Measurements from ENCODE around the gene LGALS3.

The LGALS3 gene

DNA sequence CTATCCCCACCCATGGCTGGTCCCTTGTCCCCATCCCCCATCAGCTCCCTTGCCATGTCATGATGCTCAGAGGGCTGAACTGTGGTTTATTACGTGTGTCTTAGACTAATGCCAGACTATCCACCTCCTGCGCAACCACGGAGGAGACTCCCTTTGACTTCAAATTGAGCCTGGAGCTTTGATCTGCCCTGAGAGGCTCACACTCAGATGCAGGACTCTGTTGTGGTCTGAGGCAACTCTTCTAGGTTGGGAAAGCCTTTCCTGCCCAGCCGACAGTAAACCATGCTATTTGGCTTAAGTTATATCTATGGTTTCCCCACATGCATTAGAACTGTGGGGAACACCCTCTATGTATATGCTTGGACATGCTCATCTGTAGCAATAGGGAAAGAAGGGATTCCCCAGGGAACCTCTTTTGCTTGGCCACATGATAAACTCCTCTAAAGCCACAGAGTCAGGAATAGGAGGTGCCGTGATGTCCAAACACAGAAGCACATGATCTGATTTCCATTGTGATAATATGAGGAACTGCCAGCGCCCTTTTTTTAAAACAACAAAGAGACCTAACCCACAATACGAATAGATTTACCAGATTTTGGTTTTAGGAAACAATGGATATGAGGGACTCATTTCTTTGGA, 11.1 kb upstream of the LGALS3 start:
- Histone ChIP-seq H2AFZ (ENCODE audit: low read depth, low read length, severe bottlenecking) (no peak overlapping the region), H3K36me3 (ENCODE audit: low read length) (no peaks in the 10 kb centered on the region), H3K9me2 (replicated peaks; ENCODE audit: insufficient read depth, low read length) (no peaks in the 10 kb centered on the region), H3K79me2 (ENCODE audit: insufficient read depth, low read length) (no peaks in the 10 kb centered on the region), H3K4me2 (ENCODE audit: low read depth, low read length, poor library complexity, severe bottlenecking) (no peak overlapping the region), H3F3A (ENCODE audit: insufficient read depth) (no peaks in the 10 kb centered on the region), H3K27ac (ENCODE audit: low read depth, low read length) (no peak overlapping the region), H3K4me3 (ENCODE audit: insufficient read depth, low read length, poor library complexity, severe bottlenecking) (no peak overlapping the region), H3K9ac (ENCODE audit: low read length) (no peak overlapping the region), H3K9me3 (ENCODE audit: insufficient read depth, low read length) (no peaks in the 10 kb centered on the region), H3K27me3 (ENCODE audit: low read length) (no peaks in the 10 kb centered on the region), H4K20me1 (ENCODE audit: low read depth, low read length) (no peaks in the 10 kb centered on the region)
- no peak for TF ChIP-seq EZH2phosphoT487 (conservative IDR thresholded peaks at IDR 0.05; ENCODE audit: low read length)
- TF ChIP-seq, protein P1, sequence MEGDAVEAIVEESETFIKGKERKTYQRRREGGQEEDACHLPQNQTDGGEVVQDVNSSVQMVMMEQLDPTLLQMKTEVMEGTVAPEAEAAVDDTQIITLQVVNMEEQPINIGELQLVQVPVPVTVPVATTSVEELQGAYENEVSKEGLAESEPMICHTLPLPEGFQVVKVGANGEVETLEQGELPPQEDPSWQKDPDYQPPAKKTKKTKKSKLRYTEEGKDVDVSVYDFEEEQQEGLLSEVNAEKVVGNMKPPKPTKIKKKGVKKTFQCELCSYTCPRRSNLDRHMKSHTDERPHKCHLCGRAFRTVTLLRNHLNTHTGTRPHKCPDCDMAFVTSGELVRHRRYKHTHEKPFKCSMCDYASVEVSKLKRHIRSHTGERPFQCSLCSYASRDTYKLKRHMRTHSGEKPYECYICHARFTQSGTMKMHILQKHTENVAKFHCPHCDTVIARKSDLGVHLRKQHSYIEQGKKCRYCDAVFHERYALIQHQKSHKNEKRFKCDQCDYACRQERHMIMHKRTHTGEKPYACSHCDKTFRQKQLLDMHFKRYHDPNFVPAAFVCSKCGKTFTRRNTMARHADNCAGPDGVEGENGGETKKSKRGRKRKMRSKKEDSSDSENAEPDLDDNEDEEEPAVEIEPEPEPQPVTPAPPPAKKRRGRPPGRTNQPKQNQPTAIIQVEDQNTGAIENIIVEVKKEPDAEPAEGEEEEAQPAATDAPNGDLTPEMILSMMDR (IDR thresholded peaks at IDR 0.05; ENCODE audit: insufficient read depth, low read length, poor library complexity, severe bottlenecking), result no peak

DNA sequence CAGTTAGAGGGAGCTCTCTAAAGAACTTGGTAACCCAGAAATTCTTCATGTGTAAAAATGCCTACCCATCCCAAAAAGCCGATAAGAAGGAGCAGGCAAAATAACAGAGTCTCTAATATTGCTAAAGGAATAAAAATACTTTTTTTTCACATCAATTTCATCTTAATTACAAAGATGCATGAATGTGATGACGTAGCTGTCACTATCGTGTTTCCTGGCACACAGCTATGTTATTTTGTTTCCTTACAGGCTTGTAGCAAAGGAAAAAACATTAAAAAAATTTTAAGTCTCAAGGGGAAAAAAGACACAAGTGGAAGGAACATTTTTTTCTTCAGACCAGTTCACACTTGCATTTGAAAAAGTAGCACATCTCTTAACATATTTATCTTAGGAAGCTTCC, 10.3 kb upstream of the LGALS3 start:
- no peaks in the 10 kb centered on the region for H3K9me2 ChIP-seq (replicated peaks; ENCODE audit: insufficient read depth, low read length)
- no peaks in the 10 kb centered on the region for H4K20me1 ChIP-seq (ENCODE audit: low read depth, low read length)
- no peak for TF ChIP-seq EZH2phosphoT487 (conservative IDR thresholded peaks at IDR 0.05; ENCODE audit: low read length)
- TF ChIP-seq, protein P1 (IDR thresholded peaks at IDR 0.05; ENCODE audit: insufficient read depth, low read length, poor library complexity, severe bottlenecking), result no peak
- no peaks in the 10 kb centered on the region for H3F3A ChIP-seq (ENCODE audit: insufficient read depth)
- H3K4me2 ChIP-seq (ENCODE audit: low read depth, low read length, poor library complexity, severe bottlenecking), result no peak overlapping the region
- H3K9ac ChIP-seq (ENCODE audit: low read length), result no peak overlapping the region
- H3K79me2 ChIP-seq (ENCODE audit: insufficient read depth, low read length), result no peaks in the 10 kb centered on the region
- H3K27ac ChIP-seq (ENCODE audit: low read depth, low read length), result no peak overlapping the region
- no peak overlapping the region for H3K4me3 ChIP-seq (ENCODE audit: insufficient read depth, low read length, poor library complexity, severe bottlenecking)
- no peak overlapping the region for H2AFZ ChIP-seq (ENCODE audit: low read depth, low read length, severe bottlenecking)
- no peaks in the 10 kb centered on the region for H3K9me3 ChIP-seq (ENCODE audit: insufficient read depth, low read length)
- no peaks in the 10 kb centered on the region for H3K27me3 ChIP-seq (ENCODE audit: low read length)
- no peaks in the 10 kb centered on the region for H3K36me3 ChIP-seq (ENCODE audit: low read length)

DNA sequence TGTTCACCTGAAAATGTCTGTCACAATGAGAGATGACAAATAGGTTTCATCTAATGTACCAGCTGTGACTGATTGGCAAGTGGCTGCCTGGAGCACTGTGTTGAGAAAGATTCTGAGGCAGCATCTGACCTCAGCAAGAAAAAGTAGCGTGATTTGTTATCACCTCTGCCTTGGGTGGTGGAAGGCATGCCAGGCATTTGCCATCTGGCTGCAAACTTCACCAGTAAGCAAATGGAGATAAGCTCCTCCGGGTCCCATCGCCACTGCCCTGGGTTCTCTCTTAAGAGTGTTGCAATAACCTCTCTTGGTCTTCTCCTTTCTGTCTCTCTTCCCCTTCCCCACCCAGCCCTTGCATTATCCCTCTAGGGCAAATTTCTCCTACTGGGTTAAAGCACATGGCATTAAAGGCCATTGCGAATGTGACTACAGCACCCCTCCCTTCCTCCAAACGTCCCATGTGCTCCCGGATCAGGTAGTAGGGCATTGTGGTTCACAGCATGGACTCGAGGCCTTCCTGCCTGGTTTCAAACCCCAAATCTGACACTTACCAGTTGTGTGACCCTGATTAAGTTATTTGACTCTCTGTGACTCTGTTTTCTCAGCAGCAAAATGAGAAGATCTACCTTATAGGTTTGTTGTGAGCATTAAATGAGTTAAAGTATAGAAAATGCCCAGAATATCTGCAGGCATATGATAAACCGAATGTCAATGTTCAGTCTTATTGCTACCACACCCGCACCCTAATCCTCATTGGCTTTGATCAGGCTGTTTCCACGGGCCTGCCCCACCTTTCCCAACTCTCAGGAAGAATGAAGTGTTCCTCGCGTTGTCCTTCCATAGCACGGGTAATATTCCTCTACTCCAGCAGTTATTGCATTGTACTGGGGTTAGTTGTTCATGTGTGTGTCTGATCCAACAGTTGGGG, 8.2 kb upstream of the LGALS3 start:
- Histone ChIP-seq H3K9me3 (ENCODE audit: insufficient read depth, low read length) (no peaks in the 10 kb centered on the region), H3K36me3 (ENCODE audit: low read length) (no peaks in the 10 kb centered on the region), H3F3A (ENCODE audit: insufficient read depth) (no peaks in the 10 kb centered on the region), H3K9ac (ENCODE audit: low read length) (no peak overlapping the region), H3K27ac (ENCODE audit: low read depth, low read length) (no peak overlapping the region), H2AFZ (ENCODE audit: low read depth, low read length, severe bottlenecking) (no peak overlapping the region), H4K20me1 (ENCODE audit: low read depth, low read length) (no peaks in the 10 kb centered on the region), H3K27me3 (ENCODE audit: low read length) (no peaks in the 10 kb centered on the region), H3K9me2 (replicated peaks; ENCODE audit: insufficient read depth, low read length) (no peaks in the 10 kb centered on the region), H3K4me2 (ENCODE audit: low read depth, low read length, poor library complexity, severe bottlenecking) (no peak overlapping the region), H3K4me3 (ENCODE audit: insufficient read depth, low read length, poor library complexity, severe bottlenecking) (no peak overlapping the region), H3K79me2 (ENCODE audit: insufficient read depth, low read length) (no peaks in the 10 kb centered on the region)
- no peak for TF ChIP-seq EZH2phosphoT487 (conservative IDR thresholded peaks at IDR 0.05; ENCODE audit: low read length)
- TF ChIP-seq, protein P1 (IDR thresholded peaks at IDR 0.05; ENCODE audit: insufficient read depth, low read length, poor library complexity, severe bottlenecking), result no peak

Measured in SU-DHL-6 (cell line).